H1 (cell line): ENCODE results near the gene CCDC169.

Experiments used
- CREB1 ChIP-seq: IDR thresholded peaks from 2 replicates; pipeline ENCODE4 v1.6.1; 2012; ENCODE audit warnings: inconsistent platforms
- EP300 ChIP-seq, 2 experiments: IDR thresholded peaks; 1 replicate in 1 of 2; 2 replicates in 1 of 2; pipeline ENCODE4 v1.6.1; 2011 to 2012; ENCODE audit warnings: low read depth in 2 of 2, low read length in 2 of 2, mild to moderate bottlenecking in 2 of 2, borderline replicate concordance in 1 of 2, inconsistent platforms in 1 of 2, moderate library complexity in 1 of 2
- EZH2 ChIP-seq: fragments of 200-600 bp; sonication (generic); IDR thresholded peaks from 2 replicates; pipeline ENCODE4 v1.7.1; 2012; ENCODE audit warnings: low read depth, mild to moderate bottlenecking, moderate library complexity, low read length, inconsistent platforms; ENCODE audit not compliant: severe bottlenecking
- GABPA ChIP-seq: IDR thresholded peaks from 2 replicates; pipeline ENCODE4 v1.6.1; 2011; ENCODE audit warnings: mild to moderate bottlenecking, low read length, moderate library complexity, borderline replicate concordance; ENCODE audit not compliant: insufficient read depth
- JUN ChIP-seq: IDR thresholded peaks from 2 replicates; pipeline ENCODE4 v1.6.1; 2011; ENCODE audit warnings: low read depth, mild to moderate bottlenecking, improper control_type of control experiment, low read length
- JUND ChIP-seq: IDR thresholded peaks from 2 replicates; pipeline ENCODE4 v1.6.1; 2011; ENCODE audit warnings: mild to moderate bottlenecking, improper control_type of control experiment, low read length
- MAFK ChIP-seq: IDR thresholded peaks from 2 replicates; pipeline ENCODE4 v1.6.1; 2012; ENCODE audit warnings: low read depth, mild to moderate bottlenecking, improper control_type of control experiment, low read length
- NRF1 ChIP-seq: IDR thresholded peaks from 2 replicates; pipeline ENCODE4 v1.6.1; 2011; ENCODE audit warnings: mild to moderate bottlenecking, low read depth, low read length, improper control_type of control experiment
- POLR2A ChIP-seq, 2 experiments: IDR thresholded peaks; 1 replicate in 1 of 2; 2 replicates in 1 of 2; pipeline ENCODE4 v1.6.1; 2011; ENCODE audit warnings: low read depth in 2 of 2, low read length in 2 of 2, mild to moderate bottlenecking in 2 of 2; ENCODE audit errors: control extremely low read depth in 1 of 2
- RFX5 ChIP-seq: IDR thresholded peaks from 2 replicates; pipeline ENCODE4 v1.6.1; 2011; ENCODE audit warnings: low read depth, low read length, improper control_type of control experiment, borderline replicate concordance
- SIN3A ChIP-seq, 2 experiments: IDR thresholded peaks in 1 of 2; conservative IDR thresholded peaks in 1 of 2; 2 replicates each; pipeline ENCODE4 v1.6.1; 2011 to 2012; ENCODE audit warnings: low read length in 2 of 2, improper control_type of control experiment in 1 of 2, low read depth in 1 of 2, mild to moderate bottlenecking in 1 of 2
- TAF1 ChIP-seq: IDR thresholded peaks from 2 replicates; pipeline ENCODE4 v1.6.1; 2011; ENCODE audit warnings: mild to moderate bottlenecking, low read depth, low read length
- TF ChIP-seq, protein P1 (sequence below): IDR thresholded peaks from 2 replicates; pipeline ENCODE4 v1.6.1; 2012; ENCODE audit warnings: inconsistent platforms
- TF ChIP-seq, protein P2 (sequence below), 3 experiments: IDR thresholded peaks; 1 replicate in 2 of 3; 2 replicates in 1 of 3; pipeline versions ENCODE4 v1.5.1 to v1.6.1; 2011; ENCODE audit warnings: low read length in 3 of 3, mild to moderate bottlenecking in 3 of 3, inconsistent platforms in 2 of 3, low read depth in 1 of 3, moderate library complexity in 1 of 3; ENCODE audit not compliant: insufficient read depth in 1 of 3; ENCODE audit errors: control extremely low read depth in 1 of 3

DNA sequence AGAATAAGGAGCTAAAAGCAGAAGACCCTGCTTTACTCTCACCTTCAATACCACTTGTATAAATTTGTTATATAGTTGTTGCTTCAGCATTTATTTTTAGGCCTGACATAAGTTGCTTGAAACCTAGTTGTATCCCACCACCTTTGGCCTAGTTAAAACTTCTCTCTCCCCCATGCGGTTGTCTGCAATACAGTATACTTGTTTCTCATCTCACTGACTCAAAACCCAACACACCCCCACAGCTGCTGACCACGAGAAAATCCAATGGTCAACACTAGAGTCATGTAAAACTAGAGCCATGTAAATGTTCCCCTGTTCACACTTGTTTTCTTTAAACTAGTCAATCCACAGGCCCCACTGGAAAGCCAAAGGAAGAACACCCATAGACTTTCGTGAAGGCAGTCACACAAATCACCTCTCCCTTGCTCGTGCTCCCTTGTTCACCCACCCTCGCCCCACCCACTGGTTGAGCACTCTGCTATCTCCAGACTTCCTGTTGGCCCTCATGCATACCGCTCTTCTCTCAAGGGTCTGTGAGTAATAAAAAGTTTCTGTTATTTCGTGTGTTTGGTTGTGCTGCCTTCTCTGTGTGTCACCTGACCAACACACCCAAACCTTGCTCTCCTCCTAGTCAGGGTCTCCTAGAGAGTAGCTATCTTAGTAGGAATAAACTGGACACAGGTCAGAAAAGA, 12.9 kb upstream of the CCDC169 start:
- TF ChIP-seq MAFK (no peak), POLR2A (IDR thresholded peaks at IDR 0.05; ENCODE audit: control extremely low read depth in 1 of 2, low read depth in 2 of 2, low read length in 2 of 2) (no peak), CREB1 (no peak), EP300 (IDR thresholded peaks at IDR 0.05; ENCODE audit: borderline replicate concordance in 1 of 2, low read depth in 2 of 2, low read length in 2 of 2) (no peak), JUND (no peak), TAF1 (no peak), SIN3A (conservative IDR thresholded peaks at IDR 0.05 in 1 of 2, IDR thresholded peaks at IDR 0.05 in 1 of 2; ENCODE audit: low read depth in 1 of 2, low read length in 2 of 2) (no peak), RFX5 (no peak), JUN (no peak), GABPA (no peak), EZH2 (no peak), NRF1 (no peak)
- TF ChIP-seq, protein P1, sequence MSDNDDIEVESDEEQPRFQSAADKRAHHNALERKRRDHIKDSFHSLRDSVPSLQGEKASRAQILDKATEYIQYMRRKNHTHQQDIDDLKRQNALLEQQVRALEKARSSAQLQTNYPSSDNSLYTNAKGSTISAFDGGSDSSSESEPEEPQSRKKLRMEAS, result no peak
- TF ChIP-seq, protein P2, sequence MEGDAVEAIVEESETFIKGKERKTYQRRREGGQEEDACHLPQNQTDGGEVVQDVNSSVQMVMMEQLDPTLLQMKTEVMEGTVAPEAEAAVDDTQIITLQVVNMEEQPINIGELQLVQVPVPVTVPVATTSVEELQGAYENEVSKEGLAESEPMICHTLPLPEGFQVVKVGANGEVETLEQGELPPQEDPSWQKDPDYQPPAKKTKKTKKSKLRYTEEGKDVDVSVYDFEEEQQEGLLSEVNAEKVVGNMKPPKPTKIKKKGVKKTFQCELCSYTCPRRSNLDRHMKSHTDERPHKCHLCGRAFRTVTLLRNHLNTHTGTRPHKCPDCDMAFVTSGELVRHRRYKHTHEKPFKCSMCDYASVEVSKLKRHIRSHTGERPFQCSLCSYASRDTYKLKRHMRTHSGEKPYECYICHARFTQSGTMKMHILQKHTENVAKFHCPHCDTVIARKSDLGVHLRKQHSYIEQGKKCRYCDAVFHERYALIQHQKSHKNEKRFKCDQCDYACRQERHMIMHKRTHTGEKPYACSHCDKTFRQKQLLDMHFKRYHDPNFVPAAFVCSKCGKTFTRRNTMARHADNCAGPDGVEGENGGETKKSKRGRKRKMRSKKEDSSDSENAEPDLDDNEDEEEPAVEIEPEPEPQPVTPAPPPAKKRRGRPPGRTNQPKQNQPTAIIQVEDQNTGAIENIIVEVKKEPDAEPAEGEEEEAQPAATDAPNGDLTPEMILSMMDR (IDR thresholded peaks at IDR 0.05; ENCODE audit: control extremely low read depth in 1 of 3, insufficient read depth in 1 of 3, low read depth in 1 of 3, low read length in 3 of 3), result no peak
